B cell (primary cell): ENCODE results near the gene SLC5A12. TPM values are rescaled to one million over a fixed set of nuclear protein-coding genes. Genes with fewer than 3 reads are reported as not detected.
"Not testable (repeated sequence)": the region's sequence is repeated elsewhere in the genome, so short reads cannot be mapped to it uniquely, and the experiment has no call there.

Experiments
- ATAC-seq: fragments of 200-7000 bp; cut with Tn5 transposase; one replicate; pipeline ENCODE4 v1.10.0; 2021; ENCODE audit warnings: low read depth, mild to moderate bottlenecking, moderate number of reproducible peaks, moderate library complexity
- CTCF ChIA-PET: fragments of 350-600 bp; sonication (Branson Sonifier 250); formaldehyde crosslinking; loops from one replicate; lab custom pipeline; 2021; ENCODE audit warnings: antibody characterized with exemption, inconsistent platforms; lab: Charles Lee
- POLR2A ChIA-PET: fragments of 350-600 bp; sonication (Branson Sonifier 250); formaldehyde crosslinking; loops from one replicate; lab custom pipeline; 2021; ENCODE audit warnings: antibody characterized with exemption; lab: Charles Lee
- DNase-seq: peaks from one replicate; pipeline ENCODE4 v3.0.0; 2013
- H2AFZ ChIP-seq: 2 replicates; pipeline ENCODE4 v1.6.1; 2012; ENCODE audit warnings: mild to moderate bottlenecking, low read depth, low read length; ENCODE audit not compliant: insufficient read depth, poor library complexity, severe bottlenecking
- H3K27ac ChIP-seq, 2 donors: 1 replicate in 1 of 2; 2 replicates in 1 of 2; pipeline ENCODE4 v1.5.1; 2012 to 2013; ENCODE audit warnings: low read length in 2 of 2, mild to moderate bottlenecking in 2 of 2, moderate library complexity in 1 of 2
- H3K27me3 ChIP-seq, 4 experiments: fragments of 200-600 bp in 1 of 4; sonication (generic) in 1 of 4; replicated peaks in 1 of 4; 1 replicate in 2 of 4; 2 replicates in 2 of 4; pipeline versions ENCODE4 v1.6.1 to v1.7.0; 2013 to 2016; ENCODE audit warnings: low read length in 3 of 4, mild to moderate bottlenecking in 2 of 4, mixed read lengths in 1 of 4, moderate library complexity in 1 of 4; ENCODE audit not compliant: insufficient read depth in 4 of 4, control insufficient read depth in 3 of 4; ENCODE audit errors: control extremely low read depth in 1 of 4
- H3K36me3 ChIP-seq, 2 experiments: replicated peaks in 1 of 2; 1 replicate in 1 of 2; 2 replicates in 1 of 2; pipeline versions ENCODE4 v1.6.1 to v1.7.1; 2013; ENCODE audit warnings: low read length in 1 of 2; ENCODE audit not compliant: insufficient read depth in 2 of 2, control insufficient read depth in 1 of 2; ENCODE audit errors: control extremely low read depth in 1 of 2, extremely low read depth in 1 of 2
- H3K4me1 ChIP-seq, 2 donors: fragments of 200-600 bp in 1 of 2; sonication (generic) in 1 of 2; 1 replicate in 1 of 2; 2 replicates in 1 of 2; pipeline versions ENCODE4 v1.5.1 to v1.6.1; 2013 to 2017; ENCODE audit warnings: low read length in 2 of 2; ENCODE audit not compliant: control insufficient read depth in 2 of 2, insufficient read depth in 2 of 2
- H3K4me2 ChIP-seq: replicated peaks from 2 replicates; pipeline ENCODE3; 2012; ENCODE audit warnings: mild to moderate bottlenecking, low read depth, low read length; ENCODE audit not compliant: poor library complexity, severe bottlenecking
- H3K4me3 ChIP-seq, 5 experiments: fragments of 200-600 bp in 1 of 5; sonication (generic) in 1 of 5; 1 replicate in 3 of 5; 2 replicates in 2 of 5; pipeline versions ENCODE4 v1.5.1 to v1.7.0; 2011 to 2016; ENCODE audit warnings: low read length in 4 of 5, mild to moderate bottlenecking in 4 of 5, low read depth in 2 of 5, control low read depth in 1 of 5, moderate library complexity in 1 of 5; ENCODE audit not compliant: insufficient read depth in 1 of 5; ENCODE audit errors: control extremely low read depth in 1 of 5, extremely low read depth in 1 of 5
- H3K79me2 ChIP-seq: fragments of 200-600 bp; sonication (generic); one replicate; pipeline ENCODE4 v1.6.0; 2016; ENCODE audit warnings: low read length; ENCODE audit not compliant: control insufficient read depth, insufficient read depth
- H3K9ac ChIP-seq: fragments of 200-600 bp; sonication (generic); 2 replicates; pipeline ENCODE4 v1.6.1; 2017; ENCODE audit warnings: mild to moderate bottlenecking, low read length, moderate library complexity
- H3K9me3 ChIP-seq, 3 donors: one replicate each; pipeline versions ENCODE4 v1.6.1 to v1.7.1; 2013; ENCODE audit warnings: low read length in 2 of 3; ENCODE audit not compliant: control insufficient read depth in 2 of 3, insufficient read depth in 1 of 3; ENCODE audit errors: control extremely low read depth in 1 of 3
- H4K20me1 ChIP-seq: 2 replicates; pipeline ENCODE4 v1.6.0; 2012; ENCODE audit warnings: mild to moderate bottlenecking, low read length; ENCODE audit not compliant: insufficient read depth, control insufficient read depth, poor library complexity, severe bottlenecking
- H3K27ac Mint-ChIP-seq: one replicate; pipeline ENCODE4 v1.8.0; 2021; ENCODE audit warnings: mixed read lengths
- H3K27me3 Mint-ChIP-seq: one replicate; pipeline ENCODE4 v1.8.0; 2021; ENCODE audit warnings: mixed read lengths
- H3K4me1 Mint-ChIP-seq: one replicate; pipeline ENCODE4 v1.8.0; 2021; ENCODE audit warnings: mixed read lengths
- H3K4me3 Mint-ChIP-seq: one replicate; pipeline ENCODE4 v1.8.0; 2021; ENCODE audit warnings: mixed read lengths
- H3K9me3 Mint-ChIP-seq: one replicate; pipeline ENCODE4 v1.8.0; 2022; ENCODE audit warnings: mixed read lengths; ENCODE audit not compliant: insufficient read depth
- EZH2 ChIP-seq: IDR thresholded peaks from 2 replicates; pipeline ENCODE4 v1.6.1; 2012; ENCODE audit warnings: borderline replicate concordance, low read depth, mild to moderate bottlenecking, moderate library complexity, low read length; ENCODE audit not compliant: insufficient read depth, poor library complexity, severe bottlenecking
- WGBS: methylation state at CpG from one replicate; pipeline ENCODE4 v1.1.5; 2013; ENCODE audit warnings: missing lambda C conversion rate; ENCODE audit not compliant: insufficient coverage; 5-methylcytosine and 5-hydroxymethylcytosine counted together
- intact Hi-C: fragments of 100-400 bp; cut with micrococcal nuclease; formaldehyde crosslinking; loops from one replicate; pipeline ENCODE4 v1.10.0; 2022
- polyA plus RNA-seq: library from polyadenylated mRNA; depleted of rRNA; stranded (reverse); fragments of >200 nt; gene quantifications from 2 replicates; pipeline ENCODE4 v1.2.3, GENCODE V29; 2012
- total RNA-seq, 2 donors: library from RNA; stranded (reverse); fragments of 120-200 nt in 1 of 2; gene quantifications; 1 replicate in 1 of 2; 2 replicates in 1 of 2; pipeline versions ENCODE4 v1.2.3 to v1.2.4, GENCODE V29; 2013 to 2022
- TF ChIP-seq, protein P1 (sequence below): fragments of 200-600 bp; IDR thresholded peaks from one replicate; pipeline ENCODE4 v1.8.0; 2022; ENCODE audit warnings: antibody characterized with exemption, mild to moderate bottlenecking

SLC5A12 gene
- total and polyA plus RNA-seq, 2 donors (not counting 1 experiment from before 2014, with no cell fraction given) = not detected

DNA sequence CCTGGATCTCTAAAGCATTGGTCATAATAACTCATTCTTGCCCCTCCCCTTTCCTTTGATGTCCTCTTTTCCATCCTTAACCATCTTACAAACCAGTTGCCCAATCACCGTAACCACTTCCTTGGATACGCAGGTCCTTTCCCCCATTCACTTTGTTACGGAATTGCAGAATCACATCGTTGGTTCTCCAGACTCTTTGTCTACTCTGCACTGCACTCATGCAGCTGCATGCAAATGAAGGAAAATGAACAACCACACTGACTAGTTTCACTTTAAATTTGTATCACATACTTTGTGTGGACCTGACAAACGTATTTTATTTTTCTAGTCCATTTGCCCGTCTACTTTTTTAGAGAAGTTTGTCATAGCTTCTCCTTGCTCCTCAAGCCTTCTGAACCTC, 69.9 kb downstream of the SLC5A12 start:
- H3K4me1 ChIP-seq = no peaks in the 10 kb centered on the region
- ChIA-PET CTCF (no interaction called here), POLR2A (no interaction called here)
- H3K27ac ChIP-seq = no peak overlapping the region
- WGBS = 86% methylated on average over 5 of the region's 6 CpGs
- no peaks in the 10 kb centered on the region for H3K27me3 ChIP-seq
- H3K4me2 ChIP-seq = no peak overlapping the region
- TF ChIP-seq, protein P1, sequence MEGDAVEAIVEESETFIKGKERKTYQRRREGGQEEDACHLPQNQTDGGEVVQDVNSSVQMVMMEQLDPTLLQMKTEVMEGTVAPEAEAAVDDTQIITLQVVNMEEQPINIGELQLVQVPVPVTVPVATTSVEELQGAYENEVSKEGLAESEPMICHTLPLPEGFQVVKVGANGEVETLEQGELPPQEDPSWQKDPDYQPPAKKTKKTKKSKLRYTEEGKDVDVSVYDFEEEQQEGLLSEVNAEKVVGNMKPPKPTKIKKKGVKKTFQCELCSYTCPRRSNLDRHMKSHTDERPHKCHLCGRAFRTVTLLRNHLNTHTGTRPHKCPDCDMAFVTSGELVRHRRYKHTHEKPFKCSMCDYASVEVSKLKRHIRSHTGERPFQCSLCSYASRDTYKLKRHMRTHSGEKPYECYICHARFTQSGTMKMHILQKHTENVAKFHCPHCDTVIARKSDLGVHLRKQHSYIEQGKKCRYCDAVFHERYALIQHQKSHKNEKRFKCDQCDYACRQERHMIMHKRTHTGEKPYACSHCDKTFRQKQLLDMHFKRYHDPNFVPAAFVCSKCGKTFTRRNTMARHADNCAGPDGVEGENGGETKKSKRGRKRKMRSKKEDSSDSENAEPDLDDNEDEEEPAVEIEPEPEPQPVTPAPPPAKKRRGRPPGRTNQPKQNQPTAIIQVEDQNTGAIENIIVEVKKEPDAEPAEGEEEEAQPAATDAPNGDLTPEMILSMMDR = no peak
- no peak for TF ChIP-seq EZH2
- H4K20me1 ChIP-seq = no peaks in the 10 kb centered on the region
- no peaks in the 10 kb centered on the region for H3K9me3 Mint-ChIP-seq
- H2AFZ ChIP-seq = no peak overlapping the region
- no peak overlapping the region for H3K27ac Mint-ChIP-seq
- DNase-seq (no peak), ATAC-seq (no peak)
- no peak overlapping the region for H3K9ac ChIP-seq
- H3K4me3 ChIP-seq = no peak overlapping the region
- intact Hi-C loops = no loop called here
- no peaks in the 10 kb centered on the region for H3K9me3 ChIP-seq
- no peaks in the 10 kb centered on the region for H3K4me1 Mint-ChIP-seq
- no peaks in the 10 kb centered on the region for H3K79me2 ChIP-seq
- peaks cover 2% of the 10 kb centered on the region for H3K27me3 Mint-ChIP-seq
- no peak overlapping the region for H3K4me3 Mint-ChIP-seq
- no peaks in the 10 kb centered on the region for H3K36me3 ChIP-seq

DNA sequence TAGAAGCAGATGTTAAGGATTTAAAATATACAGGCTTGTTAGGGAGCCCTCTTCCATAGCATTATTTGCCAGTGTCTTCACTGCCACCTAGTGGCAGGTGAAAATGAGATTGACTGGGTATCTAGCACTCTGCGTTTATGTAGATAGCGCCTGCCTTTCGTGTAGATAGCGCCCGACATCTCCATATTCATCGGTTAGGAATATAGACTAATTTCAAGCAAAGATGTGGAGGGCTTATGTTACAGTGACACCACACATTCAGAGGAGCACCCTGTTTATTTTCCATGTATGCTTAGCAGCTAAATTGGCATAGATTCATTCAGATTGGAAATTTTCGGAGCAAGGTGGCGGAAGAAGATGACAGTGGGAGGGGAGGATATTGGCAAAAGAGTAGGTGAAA, 72.0 kb downstream of the SLC5A12 start:
- Histone ChIP-seq H3K27ac (no peak overlapping the region), H3K79me2 (no peaks in the 10 kb centered on the region), H3K27me3 (no peaks in the 10 kb centered on the region), H3K4me3 (no peak overlapping the region), H3K4me1 (no peaks in the 10 kb centered on the region), H3K9ac (no peak overlapping the region), H3K9me3 (no peaks in the 10 kb centered on the region), H4K20me1 (no peaks in the 10 kb centered on the region), H2AFZ (no peak overlapping the region), H3K36me3 (no peaks in the 10 kb centered on the region), H3K4me2 (no peak overlapping the region)
- TF ChIP-seq, protein P1 = peak; percentile 55
- TF ChIP-seq EZH2 = no peak
- POLR2A ChIA-PET = no interaction called here
- Mint-ChIP-seq H3K9me3 (no peaks in the 10 kb centered on the region), H3K4me1 (no peaks in the 10 kb centered on the region), H3K4me3 (no peak overlapping the region), H3K27ac (no peak overlapping the region), H3K27me3 (peaks cover 2% of the 10 kb centered on the region)
- DNase-seq (peak; percentile 21), ATAC-seq (peak; percentile 39)
- CTCF ChIA-PET = interaction anchor here (0.7 kb wide), 1 partner anchor 10 kb away, joined by 3 read pairs; no protein-coding TSS in a partner anchor
- intact Hi-C loops = no loop called here
- WGBS = 93% methylated on average over 2 of the region's 8 CpGs

DNA sequence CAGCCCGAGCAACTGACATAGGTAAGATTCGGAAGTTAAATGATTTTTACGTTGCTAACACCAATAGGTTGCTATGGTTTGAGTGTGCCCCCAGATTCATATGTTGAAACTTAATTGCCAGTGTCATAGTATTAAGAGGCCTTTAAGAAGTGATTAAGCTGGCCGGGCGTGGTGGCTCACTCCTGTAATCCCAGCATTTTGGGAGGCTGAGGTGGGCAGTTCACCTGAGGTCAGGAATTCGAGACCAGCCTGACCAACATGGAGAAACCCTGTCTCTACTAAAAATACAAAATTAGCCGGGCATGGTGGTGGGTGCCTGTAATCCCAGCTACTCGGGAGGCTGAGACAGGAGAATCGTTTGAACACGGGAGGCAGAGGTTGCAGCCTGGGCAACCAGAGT, 78.5 kb downstream of the SLC5A12 start:
- H4K20me1 ChIP-seq, H3K36me3 ChIP-seq, H3K27ac ChIP-seq, CTCF ChIA-PET, H3K79me2 ChIP-seq, H3K27me3 Mint-ChIP-seq, H3K9me3 ChIP-seq, DNase-seq, H3K27me3 ChIP-seq, H3K27ac Mint-ChIP-seq, H3K4me3 ChIP-seq, intact Hi-C loops, H2AFZ ChIP-seq, H3K4me1 ChIP-seq, H3K4me2 ChIP-seq, H3K9ac ChIP-seq, ATAC-seq, H3K4me3 Mint-ChIP-seq, POLR2A ChIA-PET, H3K9me3 Mint-ChIP-seq, H3K4me1 Mint-ChIP-seq: not testable (repeated sequence)
- WGBS = 97% methylated on average over 4 of the region's 10 CpGs
